SJCRH30 (cell line): ENCODE results near the gene DNAJC18. TPM values are rescaled to one million over a fixed set of nuclear protein-coding genes. Genes with fewer than 3 reads are reported as not detected.
A peak's percentile ranks its signal among the peaks of the same experiment; 100 is the strongest.
"Not testable (repeated sequence)": the region's sequence is repeated elsewhere in the genome, so short reads cannot be mapped to it uniquely, and the experiment has no call there.

Experiments used
- DNase-seq, 2 experiments: peaks; one replicate each; pipeline ENCODE4 v3.0.0-alpha.2; 2015 to 2020
- H3K27ac ChIP-seq: fragments of 250-450 bp; sonication (Bioruptor Pico); 2 replicates; pipeline ENCODE4 v1.5.1; 2020; ENCODE audit warnings: mild to moderate bottlenecking, moderate library complexity
- H3K27me3 ChIP-seq: fragments of 250-450 bp; sonication (Bioruptor Pico); 2 replicates; pipeline ENCODE4 v1.5.1; 2020; ENCODE audit warnings: mild to moderate bottlenecking, moderate library complexity
- H3K36me3 ChIP-seq: fragments of 250-450 bp; sonication (Bioruptor Pico); 2 replicates; pipeline ENCODE4 v1.5.1; 2020; ENCODE audit warnings: mild to moderate bottlenecking, moderate library complexity
- H3K4me1 ChIP-seq: fragments of 250-450 bp; sonication (Bioruptor Pico); 2 replicates; pipeline ENCODE4 v1.5.1; 2020; ENCODE audit warnings: mild to moderate bottlenecking, moderate library complexity
- H3K4me3 ChIP-seq: fragments of 250-450 bp; sonication (Bioruptor Pico); 2 replicates; pipeline ENCODE4 v1.5.1; 2020; ENCODE audit warnings: mild to moderate bottlenecking, moderate library complexity
- H3K9me3 ChIP-seq: fragments of 250-450 bp; sonication (Bioruptor Pico); replicated peaks from 2 replicates; pipeline ENCODE4 v1.5.1; 2020; ENCODE audit warnings: mild to moderate bottlenecking, moderate library complexity
- total RNA-seq: library from RNA; depleted of rRNA; stranded (reverse); fragments of >200 nt; shearing (Covaris generic); gene quantifications from 2 replicates; pipeline ENCODE4 v1.2.3, GENCODE V29; 2014

DNAJC18 gene
- total RNA-seq, 1 experiment from 2014 or later: 19.8 TPM

DNA sequence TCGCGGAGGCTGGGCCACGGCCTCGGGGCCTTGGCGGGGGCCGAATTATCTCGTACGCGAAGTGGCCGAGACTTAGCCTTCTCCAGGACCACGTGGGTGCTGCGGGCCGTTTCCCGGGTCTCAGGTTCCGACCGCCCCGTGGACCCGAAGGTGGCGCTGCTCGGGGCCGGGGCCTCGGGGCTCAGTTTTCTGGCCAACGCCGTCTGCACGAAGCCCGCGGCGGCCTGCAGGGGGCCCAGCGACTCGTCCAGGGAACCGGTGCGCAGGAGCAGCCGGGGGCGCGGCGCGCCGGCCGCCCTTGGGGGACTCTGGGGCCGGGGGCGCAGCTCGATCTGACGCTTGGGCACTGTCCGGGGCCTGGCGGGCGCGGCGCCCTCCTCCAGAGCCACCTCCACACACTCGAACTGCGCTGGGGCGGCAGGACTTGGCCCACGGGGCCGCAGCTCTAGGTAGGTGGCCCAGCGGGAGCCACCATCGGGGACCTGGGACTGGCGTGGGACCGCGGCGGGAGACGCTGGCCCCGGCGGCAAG lies 45.1 kb downstream of the DNAJC18 start:
- Histone ChIP-seq H3K27ac (no peak overlapping the region), H3K27me3 (no peaks in the 10 kb centered on the region), H3K4me3 (no peak overlapping the region), H3K4me1 (peaks cover 14% of the 10 kb centered on the region), H3K36me3 (no peaks in the 10 kb centered on the region), H3K9me3 (0 out of 2 replicates have a peak, but pooled peaks cover 3% of the 10 kb centered on the region)
- DNase-seq: no peak

DNA sequence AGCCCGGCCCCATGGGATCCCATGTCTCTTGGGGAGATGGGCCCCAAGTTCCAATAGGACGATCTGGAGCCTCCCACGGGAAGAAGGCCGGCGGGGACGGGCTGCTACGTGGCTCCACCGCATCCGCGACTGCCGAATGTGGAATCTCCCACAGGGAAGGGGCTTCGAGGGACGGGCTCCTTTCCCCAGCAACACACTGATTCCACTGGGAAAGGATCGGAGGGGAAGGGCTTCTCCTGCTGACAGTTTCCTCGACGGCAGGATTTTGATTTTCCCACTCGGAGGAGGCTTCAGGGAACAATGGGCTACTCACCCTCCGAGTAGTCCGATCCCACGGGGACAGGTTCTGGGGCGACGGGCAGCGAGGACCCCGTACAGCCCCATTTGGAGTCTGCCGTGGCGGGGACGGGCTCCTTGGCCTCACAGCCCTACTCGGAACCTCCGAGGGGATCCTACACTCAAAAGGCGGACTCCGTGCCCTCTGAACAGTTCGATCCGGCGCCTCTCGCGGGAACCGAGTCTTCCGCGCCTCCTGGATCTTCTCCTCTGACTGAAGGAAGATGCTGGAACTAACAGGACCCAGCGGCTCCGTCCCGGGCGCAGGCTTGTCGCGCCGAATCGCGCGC lies 45.7 kb downstream of the DNAJC18 start:
- no peak overlapping the region for H3K27ac ChIP-seq
- H3K36me3 ChIP-seq: no peaks in the 10 kb centered on the region

DNA sequence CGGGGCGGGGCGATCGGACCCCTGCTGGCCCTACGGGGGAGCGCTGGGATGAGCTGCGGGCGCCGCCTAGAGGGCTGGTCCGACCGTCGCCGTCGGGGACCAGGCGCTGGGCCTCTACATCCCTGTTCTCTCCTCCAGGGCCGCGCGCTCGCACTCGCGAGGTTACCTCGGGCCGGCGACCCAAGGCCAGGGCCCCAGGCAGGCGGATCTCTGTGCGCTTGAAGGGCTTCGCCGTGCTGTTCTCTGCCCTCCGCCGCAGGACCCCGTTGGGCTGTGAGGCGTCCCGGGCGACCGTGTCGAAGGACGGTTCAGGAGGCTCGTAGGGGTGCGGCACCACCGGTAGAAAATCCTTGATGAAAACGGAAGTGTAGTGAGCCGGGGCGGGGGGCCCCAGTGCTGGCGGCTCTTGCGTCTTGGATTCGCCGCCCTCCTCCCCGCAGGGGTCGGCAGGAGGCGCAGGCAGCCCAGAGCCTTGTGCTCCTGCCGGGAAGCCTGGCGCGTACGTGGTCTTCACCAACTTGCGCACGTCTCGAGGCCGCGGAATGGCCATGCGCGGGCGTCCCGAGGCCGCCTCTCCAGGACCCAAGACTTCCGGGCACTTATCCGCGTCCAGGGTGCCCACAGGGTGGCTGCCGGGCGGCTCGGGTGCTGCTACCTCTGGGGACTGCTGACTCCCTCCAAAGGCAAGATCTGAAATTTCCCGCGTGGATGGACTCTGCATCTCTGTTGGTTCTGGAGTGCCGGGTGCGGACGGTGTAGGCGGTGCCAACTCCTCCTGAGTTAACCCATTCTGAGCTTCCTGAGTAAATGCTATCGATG lies 46.4 kb downstream of the DNAJC18 start:
- no peak overlapping the region for H3K4me3 ChIP-seq
- no peaks in the 10 kb centered on the region for H3K27me3 ChIP-seq
- no peaks in the 10 kb centered on the region for H3K36me3 ChIP-seq
- H3K4me1 ChIP-seq: peaks cover 14% of the 10 kb centered on the region
- no peak overlapping the region for H3K27ac ChIP-seq
- DNase-seq: no peak
- H3K9me3 ChIP-seq: 0 out of 2 replicates have a peak, but pooled peaks cover 3% of the 10 kb centered on the region

More for the DNA sequence above, 45.7 kb downstream of the DNAJC18 start:
- 0 out of 2 replicates have a peak, but pooled peaks cover 3% of the 10 kb centered on the region for H3K9me3 ChIP-seq
- DNase-seq: no peak
- no peaks in the 10 kb centered on the region for H3K27me3 ChIP-seq
- H3K4me3 ChIP-seq: no peak overlapping the region
- peaks cover 14% of the 10 kb centered on the region for H3K4me1 ChIP-seq

DNA sequence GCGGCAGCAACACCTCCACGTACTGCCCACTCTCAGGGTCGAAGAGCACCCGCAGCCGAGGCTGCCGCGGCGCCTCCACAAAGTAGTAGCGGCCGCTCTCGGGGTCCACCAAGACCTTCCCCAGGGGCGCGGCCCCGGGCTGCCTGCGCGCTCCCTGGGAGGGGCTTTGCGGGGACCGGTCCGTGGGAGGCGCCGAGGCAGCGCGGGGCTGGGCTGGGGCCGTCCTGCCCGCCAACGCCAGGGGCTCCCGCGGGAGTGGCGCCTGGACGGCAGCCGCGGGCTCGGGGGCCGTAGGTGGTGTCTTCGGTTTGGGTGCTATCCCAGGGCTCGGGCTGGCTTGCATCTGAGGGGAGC lies 47.0 kb downstream of the DNAJC18 start:
- Histone ChIP-seq H3K36me3 (no peaks in the 10 kb centered on the region), H3K27me3 (no peaks in the 10 kb centered on the region), H3K4me1 (peaks cover 14% of the 10 kb centered on the region), H3K9me3 (0 out of 2 replicates have a peak, but pooled peaks cover 3% of the 10 kb centered on the region), H3K4me3 (no peak overlapping the region), H3K27ac (no peak overlapping the region)
- DNase-seq: no peak

DNA sequence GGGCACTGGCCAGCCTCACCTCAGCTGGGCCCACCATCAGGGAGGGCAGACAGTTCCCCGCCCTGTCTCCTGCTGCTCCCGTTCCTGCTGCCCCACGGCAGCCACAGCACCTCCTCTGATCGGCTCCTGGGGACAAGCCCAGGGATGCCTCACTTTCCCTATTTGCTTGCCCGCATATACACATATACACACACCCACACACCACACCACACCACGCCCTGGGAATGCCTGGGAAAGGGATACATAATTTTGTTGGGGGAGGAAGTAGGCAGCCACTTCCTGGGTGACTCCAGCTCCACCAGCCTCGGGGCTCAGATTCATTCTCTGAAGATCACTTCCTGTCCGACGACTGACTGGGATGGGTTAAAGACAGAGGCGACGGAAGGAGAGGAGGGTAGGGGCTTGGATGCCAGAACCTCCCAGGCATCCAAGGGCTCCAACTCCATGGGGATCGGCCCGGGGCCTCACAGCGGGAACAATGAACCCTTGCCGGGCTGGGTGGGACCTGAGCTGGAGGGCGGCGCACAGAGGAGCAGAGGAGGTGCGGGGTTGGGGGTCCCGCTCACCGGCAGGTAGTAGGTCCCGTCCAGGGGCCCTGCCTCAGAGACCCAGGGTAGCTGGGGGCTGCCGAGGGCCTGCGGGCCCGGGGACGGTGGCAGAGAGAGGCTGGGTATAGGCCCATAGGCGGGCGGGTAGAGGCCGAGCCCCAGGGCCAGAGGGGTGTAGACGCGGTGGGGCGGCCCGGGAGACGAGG lies 47.6 kb downstream of the DNAJC18 start:
- no peak for DNase-seq
- no peaks in the 10 kb centered on the region for H3K36me3 ChIP-seq
- no peak overlapping the region for H3K27ac ChIP-seq
- H3K27me3 ChIP-seq: no peaks in the 10 kb centered on the region
- no peak overlapping the region for H3K4me3 ChIP-seq
- 0 out of 2 replicates have a peak, but pooled peaks cover 3% of the 10 kb centered on the region for H3K9me3 ChIP-seq
- H3K4me1 ChIP-seq: peaks cover 14% of the 10 kb centered on the region

DNA sequence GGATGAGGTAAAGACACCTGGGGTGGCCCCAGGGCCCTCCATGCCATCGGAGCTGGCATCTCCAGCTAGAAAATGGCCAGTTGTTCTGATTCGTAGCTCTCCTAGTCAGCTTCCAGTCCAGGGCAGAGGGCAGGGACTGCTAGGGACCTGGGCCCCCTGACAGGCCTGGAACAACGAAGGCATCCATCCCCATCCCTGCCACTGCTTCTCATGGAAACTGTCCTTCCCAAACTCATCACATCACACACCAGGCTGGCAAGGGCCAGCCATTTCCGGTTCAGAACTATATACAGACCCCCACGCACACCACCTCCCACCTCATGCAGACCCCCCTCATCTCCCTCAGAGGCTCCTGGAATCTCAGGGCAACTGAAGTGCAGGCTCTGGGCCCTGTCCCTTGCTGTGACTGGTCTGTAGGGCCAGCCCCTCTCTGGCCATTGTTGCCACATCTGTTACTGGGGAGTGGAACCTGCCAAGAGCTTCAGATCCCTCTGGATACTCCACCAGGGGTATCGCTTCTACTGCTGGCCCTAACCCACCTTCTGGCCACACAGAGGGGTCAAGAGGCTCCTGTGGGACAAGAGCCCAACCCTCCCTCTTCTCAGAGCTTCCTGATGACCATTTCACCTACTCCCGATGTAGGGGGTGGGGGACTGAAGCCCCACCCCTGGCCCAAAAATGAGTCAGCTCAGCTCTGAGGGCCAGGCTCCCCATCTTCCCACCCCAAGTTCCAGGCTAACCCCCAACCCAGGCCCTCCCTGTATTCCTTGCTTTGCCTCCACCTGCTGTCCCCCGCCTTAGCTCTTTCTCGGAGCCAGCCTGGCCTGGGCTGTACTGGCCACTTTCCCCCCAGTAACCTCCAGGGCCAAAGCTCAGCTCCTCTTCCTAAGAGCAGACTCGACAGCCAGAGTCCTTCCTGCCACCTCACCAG lies 48.4 kb downstream of the DNAJC18 start:
- H3K9me3 ChIP-seq: 0 out of 2 replicates have a peak, but pooled peaks cover 3% of the 10 kb centered on the region
- H3K36me3 ChIP-seq: no peaks in the 10 kb centered on the region
- no peak overlapping the region for H3K4me3 ChIP-seq
- no peak overlapping the region for H3K27ac ChIP-seq
- DNase-seq: no peak
- no peaks in the 10 kb centered on the region for H3K27me3 ChIP-seq
- H3K4me1 ChIP-seq: peaks cover 8% of the 10 kb centered on the region

DNA sequence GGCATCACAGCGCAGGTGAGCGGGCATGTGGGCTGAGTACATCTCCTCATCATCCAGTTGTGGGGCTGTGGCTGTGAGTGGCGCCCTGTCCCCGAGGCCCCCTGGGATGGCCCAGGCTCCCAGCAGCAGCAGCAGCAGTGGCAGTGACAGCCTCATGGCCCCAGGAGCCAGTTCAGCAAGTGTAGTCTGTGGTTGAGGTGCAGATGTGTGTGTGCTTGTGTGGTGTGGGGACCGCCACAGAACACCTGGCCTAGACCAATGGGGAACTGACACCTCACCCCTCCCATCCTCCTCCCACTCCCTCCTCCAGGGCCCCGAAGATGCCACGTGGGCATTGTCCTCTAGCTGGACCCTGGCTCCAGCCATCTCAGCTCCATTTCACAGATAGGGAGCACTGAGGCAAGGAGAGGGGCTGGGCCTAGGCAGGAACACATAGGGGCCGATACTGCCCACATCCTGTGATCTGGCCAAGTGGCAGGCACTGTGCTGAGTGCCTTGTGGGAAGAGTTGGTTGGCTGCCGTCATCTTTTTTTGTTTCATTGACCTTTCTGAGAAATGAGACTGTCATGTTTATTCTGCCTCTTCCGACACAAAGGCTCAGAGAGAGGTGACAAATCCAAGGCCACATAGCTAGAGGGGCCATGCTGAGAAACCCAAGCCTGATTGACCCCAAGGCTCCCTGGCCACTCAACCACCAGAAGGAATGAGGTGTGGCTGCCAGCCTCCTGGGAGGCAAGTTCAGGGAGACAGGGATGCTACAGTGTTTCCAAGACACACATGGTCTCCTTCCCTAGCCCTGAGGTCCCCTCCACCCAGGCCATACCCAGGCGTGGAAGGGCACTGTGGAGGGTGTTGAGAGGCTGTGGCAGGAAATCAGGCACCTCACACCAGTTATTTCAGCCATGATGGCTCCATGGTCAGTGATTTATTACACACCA lies 49.4 kb downstream of the DNAJC18 start, which contains the start of gene MZB1:
MZB1 (minus strand) TSS at position 213 of the 938 bp plus-strand sequence; CDS start at position 156, 57 bp downstream.
- Histone ChIP-seq H3K27me3 (no peaks in the 10 kb centered on the region), H3K4me3 (no peak within 1 kb of the TSS), H3K36me3 (no peaks in the 10 kb centered on the region), H3K4me1 (no peaks in the 10 kb centered on the region; the same call in 1 of the 2 replicates), H3K9me3 (0 out of 2 replicates have a peak, but pooled peaks cover 3% of the 10 kb centered on the region), H3K27ac (no peak within 1 kb of the TSS)
- no peak for DNase-seq

DNA sequence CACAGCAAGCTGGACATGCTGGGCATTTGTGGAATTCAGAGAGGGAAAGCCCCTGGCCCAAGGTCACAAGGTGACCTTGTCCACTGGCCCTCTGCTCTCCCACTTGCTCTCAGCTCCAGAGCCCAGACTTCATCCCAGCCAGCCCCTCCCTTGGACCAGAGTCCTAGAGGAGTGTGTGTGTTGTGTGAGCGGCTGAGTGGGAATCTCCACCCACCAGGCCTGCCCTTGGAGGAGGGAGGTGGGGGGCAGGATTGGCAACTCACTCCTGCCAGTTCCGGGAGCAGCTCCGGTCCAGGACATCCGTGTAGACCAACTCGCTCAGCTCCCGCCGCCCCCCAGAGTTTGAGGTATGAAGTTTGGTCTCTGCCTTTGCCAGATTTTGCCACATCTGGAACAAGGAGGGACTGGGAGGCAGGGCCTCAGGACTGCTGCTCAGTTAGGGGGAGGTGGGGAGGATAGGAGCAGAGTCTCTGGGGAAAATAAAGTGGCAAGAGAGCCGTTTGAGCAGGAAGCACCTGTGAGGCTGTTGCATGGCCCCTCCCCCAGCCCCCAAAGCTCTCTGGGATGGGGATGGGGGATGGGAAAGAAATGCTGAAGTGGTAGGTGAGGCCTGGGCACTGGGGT lies 51.0 kb downstream of the DNAJC18 start:
- H3K27me3 ChIP-seq: no peaks in the 10 kb centered on the region
- DNase-seq: peak in 1 of 2 experiments; percentile 23
- H3K36me3 ChIP-seq: no peaks in the 10 kb centered on the region
- no peaks in the 10 kb centered on the region; the same call in 1 of the 2 replicates for H3K4me1 ChIP-seq
- no peak overlapping the region for H3K4me3 ChIP-seq
- H3K9me3 ChIP-seq: 0 out of 2 replicates have a peak, but pooled peaks cover 3% of the 10 kb centered on the region
- no peak overlapping the region for H3K27ac ChIP-seq

DNA sequence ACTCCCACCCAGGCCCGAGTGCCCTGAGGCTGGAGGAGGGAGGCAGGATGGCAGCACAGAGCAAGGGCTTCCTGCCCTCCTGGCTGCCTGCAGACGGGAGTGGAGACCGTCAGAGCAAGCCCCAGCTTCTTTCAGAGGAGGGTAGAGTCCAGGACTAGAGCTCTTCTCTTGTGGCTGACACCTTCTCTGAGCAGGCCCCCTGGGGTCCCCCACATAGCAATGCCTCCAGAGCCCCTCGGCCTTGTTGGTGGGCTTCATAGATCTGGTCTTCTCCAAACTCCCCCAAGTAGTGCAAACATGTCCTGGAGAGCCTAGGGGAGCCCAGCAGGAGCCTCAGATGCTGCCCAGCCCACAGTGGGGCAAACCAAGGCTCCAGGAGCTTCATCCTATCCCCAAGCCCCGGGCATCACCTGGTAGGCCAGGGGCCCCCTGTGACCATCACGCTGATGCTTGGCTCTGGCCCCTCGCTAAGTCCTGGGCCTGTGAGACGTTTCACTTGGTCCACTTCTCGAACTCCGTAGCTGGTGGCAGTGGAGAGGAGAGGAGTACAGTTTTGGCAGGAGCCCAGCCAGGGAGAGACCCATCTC lies 51.6 kb downstream of the DNAJC18 start:
- Histone ChIP-seq H3K27ac (no peak overlapping the region), H3K4me3 (no peak overlapping the region), H3K27me3 (no peaks in the 10 kb centered on the region), H3K9me3 (no peaks in the 10 kb centered on the region), H3K4me1 (no peaks in the 10 kb centered on the region; the same call in 1 of the 2 replicates), H3K36me3 (no peaks in the 10 kb centered on the region)
- no peak for DNase-seq

DNA sequence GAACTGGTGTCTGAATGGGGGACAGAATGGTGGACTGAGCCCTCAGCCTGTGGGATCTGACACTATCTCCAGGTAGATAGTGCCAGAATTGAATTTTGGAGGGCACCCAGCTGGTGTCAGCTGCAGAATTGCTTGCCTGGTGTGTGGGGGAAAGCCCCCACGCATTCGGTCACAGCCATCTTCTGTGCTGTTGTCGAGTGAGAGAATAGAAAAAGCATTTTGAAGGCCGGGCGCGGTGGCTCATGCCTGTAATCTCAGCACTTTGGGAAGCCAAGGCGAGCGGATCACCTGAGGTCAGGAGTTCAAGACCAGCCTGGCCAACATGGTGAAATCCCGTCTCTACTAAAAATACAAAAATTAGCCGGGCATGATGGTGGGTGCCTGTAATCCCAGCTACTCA lies 52.4 kb downstream of the DNAJC18 start:
- not testable (repeated sequence) for DNase-seq, H3K4me1 ChIP-seq, H3K36me3 ChIP-seq

DNA sequence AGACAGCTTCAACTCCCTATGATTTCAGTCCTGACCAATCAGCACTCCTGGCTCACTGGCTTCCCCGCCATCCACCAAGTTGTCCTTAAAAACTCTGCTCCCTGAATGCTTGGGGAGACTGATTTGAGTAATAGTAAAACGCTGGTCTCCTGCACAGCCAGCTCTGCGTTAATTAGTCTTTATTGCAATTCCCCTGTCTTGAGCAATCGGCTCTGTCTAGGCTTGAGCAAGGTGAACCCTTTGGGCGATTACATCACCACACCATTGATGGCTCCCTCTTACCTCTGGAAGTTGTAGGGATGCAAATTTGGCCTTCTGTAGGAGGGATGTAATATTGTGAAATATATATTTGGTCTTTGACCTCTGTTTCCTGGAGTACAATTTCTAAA lies 53.3 kb downstream of the DNAJC18 start:
- no peaks in the 10 kb centered on the region for H3K27me3 ChIP-seq
- H3K4me1 ChIP-seq: no peaks in the 10 kb centered on the region; the same call in 1 of the 2 replicates
- no peaks in the 10 kb centered on the region for H3K36me3 ChIP-seq
- H3K4me3 ChIP-seq: no peak overlapping the region
- no peak overlapping the region for H3K27ac ChIP-seq
- no peaks in the 10 kb centered on the region for H3K9me3 ChIP-seq
- no peak for DNase-seq

More for the DNA sequence above, 52.4 kb downstream of the DNAJC18 start:
- not testable (repeated sequence) for H3K27ac ChIP-seq, H3K27me3 ChIP-seq, H3K9me3 ChIP-seq, H3K4me3 ChIP-seq
